Caco-2 (cell line): ENCODE measurements around the gene AQP12A. TPM values are rescaled to one million over a fixed set of nuclear protein-coding genes. Genes with fewer than 3 reads are reported as not detected.
"Not testable (repeated sequence)": the region's sequence is repeated elsewhere in the genome, so short reads cannot be mapped to it uniquely, and the experiment has no call there.

Experiments
- BruUV-seq: library from RNA; stranded (reverse); fragments of 400-500 nt; replicated peaks from 2 replicates; lab custom pipeline; 2021; lab: Mats Ljungman, UMichigan
- CTCF ChIA-PET: fragments of 300-600 bp; sonication (Branson Sonifier 250); formaldehyde crosslinking; loops from one replicate; lab custom pipeline; 2022; ENCODE audit warnings: antibody characterized with exemption; lab: Charles Lee
- POLR2A ChIA-PET: fragments of 300-600 bp; sonication (Branson Sonifier 250); formaldehyde crosslinking; loops from one replicate; lab custom pipeline; 2022; ENCODE audit warnings: antibody characterized with exemption; lab: Charles Lee
- DNase-seq, 2 experiments: peaks; one replicate each; pipeline versions ENCODE4 v3.0.0 to v3.0.0-alpha.2; 2020 to 2022
- H3K27me3 ChIP-seq: replicated peaks from 2 replicates; pipeline ENCODE4 v1.6.0; 2011; ENCODE audit warnings: low read length; ENCODE audit not compliant: control insufficient read depth, insufficient read depth
- H3K36me3 ChIP-seq: 2 replicates; pipeline ENCODE4 v1.5.1; 2011; ENCODE audit warnings: low read length; ENCODE audit not compliant: control insufficient read depth, insufficient read depth
- H3K4me1 ChIP-seq: fragments of 250-450 bp; sonication (Bioruptor Pico); 2 replicates; pipeline ENCODE4 v1.5.1; 2020; ENCODE audit warnings: mild to moderate bottlenecking
- H3K4me3 ChIP-seq: 2 replicates; pipeline ENCODE4 v1.5.1; 2011; ENCODE audit warnings: low read depth, mild to moderate bottlenecking, control low read depth, low read length
- H3K9me3 ChIP-seq: fragments of 250-450 bp; sonication (Bioruptor Pico); 2 replicates; pipeline ENCODE4 v1.5.1; 2020; ENCODE audit warnings: mild to moderate bottlenecking, moderate library complexity
- H3K27ac Mint-ChIP-seq: one replicate; pipeline ENCODE4 v1.8.0; 2022; ENCODE audit warnings: mixed read lengths; ENCODE audit not compliant: unreplicated experiment
- H3K27me3 Mint-ChIP-seq: one replicate; pipeline ENCODE4 v1.8.0; 2022; ENCODE audit warnings: mixed read lengths; ENCODE audit not compliant: insufficient read depth, unreplicated experiment
- H3K36me3 Mint-ChIP-seq: one replicate; pipeline ENCODE4 v1.8.0; 2022; ENCODE audit warnings: mild to moderate bottlenecking, mixed read lengths; ENCODE audit not compliant: insufficient read depth, unreplicated experiment
- H3K4me1 Mint-ChIP-seq: one replicate; pipeline ENCODE4 v1.8.0; 2022; ENCODE audit warnings: low read depth, mixed read lengths; ENCODE audit not compliant: unreplicated experiment
- H3K4me3 Mint-ChIP-seq: one replicate; pipeline ENCODE4 v1.8.0; 2022; ENCODE audit warnings: mild to moderate bottlenecking, moderate library complexity, mixed read lengths; ENCODE audit not compliant: unreplicated experiment
- H3K9me3 Mint-ChIP-seq: one replicate; pipeline ENCODE4 v1.8.0; 2022; ENCODE audit warnings: mixed read lengths; ENCODE audit not compliant: unreplicated experiment
- intact Hi-C: fragments of 100-400 bp; cut with micrococcal nuclease; formaldehyde crosslinking; loops from one replicate; pipeline ENCODE4 v1.10.0; 2022; ENCODE audit not compliant: unreplicated experiment
- total RNA-seq: library from RNA; stranded (reverse); gene quantifications from 2 replicates; pipeline ENCODE4 v1.2.3, GENCODE V29; 2022
- TF ChIP-seq, protein P1 (sequence below), 2 experiments: fragments of 200-600 bp in 1 of 2; IDR thresholded peaks; 1 replicate in 1 of 2; 2 replicates in 1 of 2; pipeline versions ENCODE4 v1.5.1 to v1.8.0; 2011 to 2022; ENCODE audit warnings: antibody characterized with exemption in 1 of 2, control low read depth in 1 of 2, inconsistent platforms in 1 of 2, low read depth in 1 of 2, low read length in 1 of 2, mild to moderate bottlenecking in 1 of 2, moderate library complexity in 1 of 2; ENCODE audit not compliant: insufficient read depth in 1 of 2, severe bottlenecking in 1 of 2, unreplicated experiment in 1 of 2

Gene AQP12A
- total RNA-seq, 1 experiment from 2014 or later, result not detected

DNA sequence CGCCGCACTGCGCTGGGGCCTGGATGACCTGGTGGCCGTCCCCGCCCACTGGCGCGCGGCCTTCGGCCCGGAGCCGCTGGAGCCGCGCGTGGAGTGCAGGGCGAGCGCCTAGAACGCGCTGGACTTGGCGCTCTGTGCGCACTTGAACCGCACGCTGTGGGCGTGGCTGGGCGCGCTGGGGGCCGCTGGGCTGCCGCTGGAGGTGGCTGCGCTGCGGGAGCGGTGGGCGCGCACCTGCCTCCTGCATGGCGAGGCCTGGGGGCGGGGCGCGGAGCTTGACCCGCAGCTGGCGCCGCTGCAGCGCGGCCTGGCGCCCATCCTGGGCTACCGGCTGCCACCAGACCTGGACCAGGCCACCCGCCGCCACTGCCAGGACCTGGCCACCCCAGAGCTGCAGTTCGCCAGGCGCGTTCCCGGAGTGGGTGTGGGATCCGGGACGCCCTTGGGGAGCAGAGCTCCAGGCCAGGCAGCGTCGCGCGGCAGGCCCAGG is 18.9 kb upstream of the AQP12A start:
- H3K27me3 ChIP-seq, result no peaks in the 10 kb centered on the region
- no TSS peak for BruUV-seq
- no peaks in the 10 kb centered on the region for H3K4me1 ChIP-seq
- no peak for DNase-seq
- intact Hi-C loops, result no loop called here
- Mint-ChIP-seq H3K36me3 (no peaks in the 10 kb centered on the region), H3K9me3 (no peaks in the 10 kb centered on the region), H3K4me1 (no peaks in the 10 kb centered on the region), H3K27ac (no peak overlapping the region), H3K27me3 (peaks cover 7% of the 10 kb centered on the region), H3K4me3 (no peak overlapping the region)
- TF ChIP-seq, protein P1, sequence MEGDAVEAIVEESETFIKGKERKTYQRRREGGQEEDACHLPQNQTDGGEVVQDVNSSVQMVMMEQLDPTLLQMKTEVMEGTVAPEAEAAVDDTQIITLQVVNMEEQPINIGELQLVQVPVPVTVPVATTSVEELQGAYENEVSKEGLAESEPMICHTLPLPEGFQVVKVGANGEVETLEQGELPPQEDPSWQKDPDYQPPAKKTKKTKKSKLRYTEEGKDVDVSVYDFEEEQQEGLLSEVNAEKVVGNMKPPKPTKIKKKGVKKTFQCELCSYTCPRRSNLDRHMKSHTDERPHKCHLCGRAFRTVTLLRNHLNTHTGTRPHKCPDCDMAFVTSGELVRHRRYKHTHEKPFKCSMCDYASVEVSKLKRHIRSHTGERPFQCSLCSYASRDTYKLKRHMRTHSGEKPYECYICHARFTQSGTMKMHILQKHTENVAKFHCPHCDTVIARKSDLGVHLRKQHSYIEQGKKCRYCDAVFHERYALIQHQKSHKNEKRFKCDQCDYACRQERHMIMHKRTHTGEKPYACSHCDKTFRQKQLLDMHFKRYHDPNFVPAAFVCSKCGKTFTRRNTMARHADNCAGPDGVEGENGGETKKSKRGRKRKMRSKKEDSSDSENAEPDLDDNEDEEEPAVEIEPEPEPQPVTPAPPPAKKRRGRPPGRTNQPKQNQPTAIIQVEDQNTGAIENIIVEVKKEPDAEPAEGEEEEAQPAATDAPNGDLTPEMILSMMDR (IDR thresholded peaks at IDR 0.05; ENCODE audit: insufficient read depth in 1 of 2, low read depth in 1 of 2, low read length in 1 of 2, severe bottlenecking in 1 of 2, unreplicated experiment in 1 of 2), result no peak
- CTCF ChIA-PET, result no interaction called here
- no peaks in the 10 kb centered on the region for H3K36me3 ChIP-seq
- H3K4me3 ChIP-seq, result no peak overlapping the region
- POLR2A ChIA-PET, result no interaction called here
- H3K9me3 ChIP-seq, result no peaks in the 10 kb centered on the region

DNA sequence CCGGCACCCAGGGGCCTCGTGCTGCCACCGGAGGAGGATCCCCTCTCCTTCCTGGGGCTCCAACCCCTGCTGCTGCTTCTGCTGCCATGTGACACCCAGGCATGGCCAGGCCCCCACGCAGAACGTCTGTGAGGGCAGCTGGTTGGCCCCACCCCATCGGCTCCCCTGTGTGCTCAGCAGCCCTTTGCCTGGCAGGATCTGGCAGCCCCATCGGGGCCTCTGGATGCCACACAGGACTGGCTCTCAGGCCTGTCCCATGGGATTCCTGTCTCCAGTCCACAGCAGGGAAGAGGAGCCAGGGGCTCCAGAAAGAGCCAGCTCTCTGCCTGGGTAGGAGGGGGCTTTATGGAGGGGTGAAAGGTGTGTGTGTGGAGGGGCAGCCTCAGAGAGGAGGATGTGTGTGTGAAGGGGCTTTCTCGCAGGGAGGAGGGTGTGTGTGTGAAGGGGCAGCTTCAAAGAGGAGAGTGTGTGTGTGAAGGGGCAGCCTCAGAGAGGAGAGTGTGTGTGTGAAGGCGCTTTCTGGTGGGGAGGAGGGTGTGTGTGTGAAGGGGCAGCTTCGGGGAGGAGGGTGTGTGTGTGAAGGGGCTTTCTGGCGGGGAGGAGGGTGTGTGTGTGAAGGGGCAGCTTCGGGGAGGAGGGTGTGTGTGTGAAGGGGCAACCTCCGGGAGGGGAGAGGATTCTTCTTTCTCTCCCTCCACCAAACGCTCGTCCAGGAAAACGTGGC is 17.0 kb upstream of the AQP12A start:
- H3K36me3 Mint-ChIP-seq, result not testable (repeated sequence)

GRCh38 chr2:240675345-240675744 is 16.3 kb upstream of the AQP12A start:
- H3K9me3 ChIP-seq, H3K27me3 ChIP-seq, H3K36me3 ChIP-seq, POLR2A ChIA-PET, DNase-seq, H3K27me3 Mint-ChIP-seq, H3K4me1 ChIP-seq, H3K27ac Mint-ChIP-seq, H3K9me3 Mint-ChIP-seq, H3K4me3 ChIP-seq, CTCF ChIA-PET, BruUV-seq, H3K36me3 Mint-ChIP-seq, intact Hi-C loops, H3K4me3 Mint-ChIP-seq, H3K4me1 Mint-ChIP-seq: not testable (repeated sequence)

More for the DNA sequence above, 17.0 kb upstream of the AQP12A start:
- H3K4me1 Mint-ChIP-seq, intact Hi-C loops, H3K9me3 Mint-ChIP-seq, H3K4me1 ChIP-seq, H3K27ac Mint-ChIP-seq, POLR2A ChIA-PET, DNase-seq, BruUV-seq, H3K4me3 ChIP-seq, H3K4me3 Mint-ChIP-seq, H3K27me3 ChIP-seq, CTCF ChIA-PET, H3K27me3 Mint-ChIP-seq, H3K36me3 ChIP-seq, H3K9me3 ChIP-seq: not testable (repeated sequence)

GRCh38 chr2:240678043-240678442 is 13.6 kb upstream of the AQP12A start:
- BruUV-seq, H3K36me3 ChIP-seq, H3K27me3 Mint-ChIP-seq, CTCF ChIA-PET, DNase-seq, H3K9me3 Mint-ChIP-seq, H3K4me1 Mint-ChIP-seq, intact Hi-C loops, H3K36me3 Mint-ChIP-seq, H3K4me1 ChIP-seq, H3K4me3 Mint-ChIP-seq, H3K27ac Mint-ChIP-seq, H3K27me3 ChIP-seq, H3K9me3 ChIP-seq, H3K4me3 ChIP-seq, POLR2A ChIA-PET: not testable (repeated sequence)

DNA sequence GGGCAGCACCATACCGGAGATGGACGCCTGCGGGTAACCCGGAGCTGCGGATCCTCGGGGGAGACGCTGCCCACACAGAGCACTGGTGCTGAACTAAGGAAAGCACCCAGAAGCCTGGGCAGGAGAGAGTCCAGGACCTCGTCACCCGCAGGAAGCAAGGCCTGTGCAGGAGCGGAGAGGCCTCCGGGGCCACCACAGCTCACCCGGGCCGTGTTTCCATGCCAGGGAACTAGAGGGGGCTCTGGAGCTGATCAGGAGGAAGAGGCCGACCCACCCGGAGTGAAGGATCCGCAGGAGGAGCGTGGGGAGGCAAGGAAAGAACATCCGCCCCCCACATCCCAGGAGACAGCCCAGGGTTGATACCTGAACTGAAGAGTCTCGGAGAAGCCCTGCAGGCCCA is 12.8 kb upstream of the AQP12A start:
- H3K4me1 ChIP-seq, H3K36me3 ChIP-seq, BruUV-seq, H3K9me3 Mint-ChIP-seq, intact Hi-C loops, H3K27me3 ChIP-seq, POLR2A ChIA-PET, H3K4me1 Mint-ChIP-seq, CTCF ChIA-PET, DNase-seq, H3K4me3 ChIP-seq, H3K36me3 Mint-ChIP-seq, H3K4me3 Mint-ChIP-seq, H3K9me3 ChIP-seq, H3K27ac Mint-ChIP-seq, H3K27me3 Mint-ChIP-seq: not testable (repeated sequence)

DNA sequence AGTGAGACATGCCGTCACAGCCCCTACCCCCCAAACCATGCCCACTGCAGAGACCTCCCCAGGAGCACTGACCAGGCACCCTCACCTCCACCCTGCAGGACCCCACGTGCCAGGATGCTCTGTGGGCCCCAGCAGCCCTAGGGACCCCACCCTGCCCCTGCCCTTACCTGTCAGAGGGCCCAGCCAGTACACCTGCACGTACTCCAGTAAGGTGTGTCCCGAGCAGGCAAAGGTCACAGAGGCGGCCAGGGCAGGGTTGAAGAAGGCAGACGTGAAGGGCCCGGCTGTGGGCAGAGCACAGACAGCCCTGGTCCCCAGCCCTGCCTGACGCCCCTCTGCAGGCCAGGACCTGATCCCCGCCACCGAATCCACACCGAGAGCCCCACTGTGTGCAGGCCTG is 11.5 kb upstream of the AQP12A start:
- H3K9me3 Mint-ChIP-seq, H3K9me3 ChIP-seq, H3K36me3 ChIP-seq, H3K4me1 ChIP-seq, DNase-seq, H3K4me3 ChIP-seq, H3K4me1 Mint-ChIP-seq, intact Hi-C loops, H3K4me3 Mint-ChIP-seq, CTCF ChIA-PET, BruUV-seq, H3K27ac Mint-ChIP-seq, H3K27me3 ChIP-seq, H3K36me3 Mint-ChIP-seq, POLR2A ChIA-PET, H3K27me3 Mint-ChIP-seq: not testable (repeated sequence)
